Measurements from ENCODE around the gene ASIC4. TPM values are rescaled to one million over a fixed set of nuclear protein-coding genes. Genes with fewer than 3 reads are reported as not detected.
A peak's percentile ranks its signal among the peaks of the same experiment; 100 is the strongest.

The ASIC4 gene
- polyA plus RNA-seq, 1 experiment = 0.09 TPM

GRCh38 chr2:219544567-219544966 lies 30.3 kb downstream of the ASIC4 start:
- POLR2A ChIA-PET = no interaction called here
- no peak for TF ChIP-seq CTCF (IDR thresholded peaks at IDR 0.05; ENCODE audit: insufficient read depth, low read depth, low read length)
- DNase-seq (ENCODE audit: low read depth) = no peak
- peaks cover 20% of the 10 kb centered on the region for H3K36me3 ChIP-seq (ENCODE audit: control insufficient read depth, insufficient read depth, low read length)
- H3K4me3 ChIP-seq (ENCODE audit: low read depth, low read length) = peak overlapping the region; percentile 84
- H3K27me3 ChIP-seq (ENCODE audit: control insufficient read depth, insufficient read depth, low read length) = no peaks in the 10 kb centered on the region
- CTCF ChIA-PET = interaction anchor here (0.7 to 35.2 kb wide), 8 partner anchors 8 to 98 kb away, joined by 3 to 872 read pairs (median 4); partner anchors contain the start of genes ASIC4 and GMPPA

GRCh38 chr2:219545295-219545942 lies 31.1 kb downstream of the ASIC4 start:
- ChIA-PET POLR2A (no interaction called here), CTCF (interaction anchor here (1.2 to 35.2 kb wide), 4 partner anchors 11 to 97 kb away, joined by 3 to 872 read pairs (median 14); partner anchors contain the start of genes ASIC4 and GMPPA)
- no peak for TF ChIP-seq CTCF (IDR thresholded peaks at IDR 0.05; ENCODE audit: insufficient read depth, low read depth, low read length)

GRCh38 chr2:219545943-219546352 lies 31.7 kb downstream of the ASIC4 start:
- ChIA-PET CTCF (interaction anchor here (1.2 to 35.2 kb wide), 4 partner anchors 12 to 97 kb away, joined by 3 to 872 read pairs (median 14); partner anchors contain the start of genes ASIC4 and GMPPA), POLR2A (no interaction called here)
- no peak for TF ChIP-seq CTCF (IDR thresholded peaks at IDR 0.05; ENCODE audit: insufficient read depth, low read depth, low read length)
- Histone ChIP-seq H3K27me3 (ENCODE audit: control insufficient read depth, insufficient read depth, low read length) (no peaks in the 10 kb centered on the region), H3K36me3 (ENCODE audit: control insufficient read depth, insufficient read depth, low read length) (peaks cover 7% of the 10 kb centered on the region), H3K4me3 (ENCODE audit: low read depth, low read length) (no peak overlapping the region)
- DNase-seq (ENCODE audit: low read depth) = no peak

More at GRCh38 chr2:219545295-219545942, 31.1 kb downstream of the ASIC4 start:
- Histone ChIP-seq H3K27me3 (ENCODE audit: control insufficient read depth, insufficient read depth, low read length) (no peaks in the 10 kb centered on the region), H3K4me3 (ENCODE audit: low read depth, low read length) (no peak overlapping the region), H3K36me3 (ENCODE audit: control insufficient read depth, insufficient read depth, low read length) (peaks cover 12% of the 10 kb centered on the region)
- DNase-seq (ENCODE audit: low read depth) = no peak

- Histone ChIP-seq H3K36me3 (ENCODE audit: control insufficient read depth, insufficient read depth, low read length) (no peaks in the 10 kb centered on the region; the same call in 1 of the 2 replicates), H3K4me3 (ENCODE audit: low read depth, low read length) (no peak overlapping the region), H3K27me3 (ENCODE audit: control insufficient read depth, insufficient read depth, low read length) (no peaks in the 10 kb centered on the region)
- POLR2A ChIA-PET = no interaction called here
- no peak for TF ChIP-seq CTCF (IDR thresholded peaks at IDR 0.05; ENCODE audit: insufficient read depth, low read depth, low read length)
- CTCF ChIA-PET = interaction anchor here (1.2 kb wide), 1 partner anchor 13 kb away, joined by 12 read pairs; no protein-coding TSS in a partner anchor
- no peak for DNase-seq (ENCODE audit: low read depth)
These were observed 33.3 kb downstream of the ASIC4 start for GRCh38 chr2:219547621-219548020.

- POLR2A ChIA-PET = no interaction called here
- no peak for TF ChIP-seq CTCF (IDR thresholded peaks at IDR 0.05; ENCODE audit: insufficient read depth, low read depth, low read length)
- H3K4me3 ChIP-seq (ENCODE audit: low read depth, low read length) = no peak overlapping the region
- no peaks in the 10 kb centered on the region; the same call in 1 of the 2 replicates for H3K36me3 ChIP-seq (ENCODE audit: control insufficient read depth, insufficient read depth, low read length)
- no peaks in the 10 kb centered on the region for H3K27me3 ChIP-seq (ENCODE audit: control insufficient read depth, insufficient read depth, low read length)
- no peak for DNase-seq (ENCODE audit: low read depth)
- CTCF ChIA-PET = interaction anchor here (4.2 kb wide), 1 partner anchor 12 kb away, joined by 29 read pairs; no protein-coding TSS in a partner anchor
These were observed 34.7 kb downstream of the ASIC4 start for GRCh38 chr2:219548990-219549389.

Data from BJ (cell line).